GM18868 (cell line): Measurements from ENCODE around the gene ROPN1L.
A peak's percentile ranks its signal among the peaks of the same experiment; 100 is the strongest.
"Not testable (repeated sequence)": the region's sequence is repeated elsewhere in the genome, so short reads cannot be mapped to it uniquely, and the experiment has no call there.

Experiments
- ATAC-seq: cut with Tn5 transposase; IDR thresholded peaks from one replicate; pipeline ENCODE4 v1.9.1; 2021; ENCODE audit warnings: mild to moderate bottlenecking, moderate library complexity; ENCODE audit not compliant: unreplicated experiment

The ROPN1L gene

DNA sequence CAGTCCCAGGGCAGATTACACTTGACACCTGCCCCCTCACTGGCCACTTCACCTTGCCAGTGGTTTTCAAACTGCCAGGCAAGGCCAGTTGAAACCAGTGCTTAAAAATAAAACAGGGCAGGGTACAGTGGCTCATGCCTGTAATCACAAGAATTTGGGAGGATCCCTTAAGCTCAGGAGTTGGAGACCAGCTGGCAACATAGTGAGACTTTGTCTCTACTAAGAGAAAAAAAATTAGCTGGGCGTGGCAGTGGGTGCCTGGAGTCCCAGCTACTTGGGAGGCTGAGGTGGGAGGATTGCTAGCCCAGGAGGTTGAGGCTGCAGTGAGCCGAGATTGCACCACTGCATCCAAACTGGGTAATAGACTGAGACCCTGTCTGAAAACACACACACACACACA, 58.1 kb downstream of the ROPN1L start:
- no peak for ATAC-seq

DNA sequence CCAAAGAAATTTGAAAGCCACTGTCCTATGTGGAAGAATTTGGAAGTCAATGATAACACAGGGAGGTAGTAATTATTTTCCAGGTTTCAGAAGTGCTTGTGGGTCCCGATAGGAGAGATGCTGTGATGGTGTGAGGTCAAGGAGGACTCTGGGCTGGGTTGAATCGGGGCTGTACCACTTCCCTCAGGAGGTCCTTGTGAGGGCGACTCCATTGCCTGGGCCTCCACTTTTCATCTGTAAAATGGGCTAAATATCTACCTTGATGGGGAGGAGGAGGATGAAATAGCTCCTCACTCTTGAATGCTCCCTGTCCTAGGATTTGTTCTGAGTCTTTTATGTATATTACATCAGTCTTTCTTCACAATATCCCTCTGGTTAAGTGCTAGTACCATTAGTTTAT, 59.0 kb downstream of the ROPN1L start:
- no peak for ATAC-seq

DNA sequence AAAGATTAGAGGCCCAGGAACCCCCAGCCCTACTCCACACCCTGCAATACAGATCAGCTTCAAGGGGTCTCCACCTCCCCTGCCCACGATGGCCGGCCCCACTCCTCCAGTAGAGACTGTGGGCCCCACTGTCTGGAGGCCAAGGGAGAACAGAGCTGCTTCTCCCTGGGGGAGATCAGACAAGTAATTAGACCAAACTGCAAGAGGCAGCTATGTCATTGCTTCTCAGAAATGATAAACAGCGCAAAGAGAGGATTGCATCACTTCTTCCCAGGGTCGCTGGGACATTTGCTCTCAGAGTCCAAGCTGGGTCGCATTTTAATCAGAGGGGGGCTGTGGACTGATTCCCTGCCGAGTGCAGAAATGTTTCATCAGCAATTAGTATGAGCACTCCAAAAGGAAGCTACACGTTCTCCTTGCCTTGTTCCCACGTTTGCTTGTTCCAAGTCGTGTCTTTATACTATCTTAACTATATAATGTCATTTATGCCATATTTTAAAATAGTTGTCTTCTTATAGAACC, 59.9 kb downstream of the ROPN1L start:
- no peak for ATAC-seq

DNA sequence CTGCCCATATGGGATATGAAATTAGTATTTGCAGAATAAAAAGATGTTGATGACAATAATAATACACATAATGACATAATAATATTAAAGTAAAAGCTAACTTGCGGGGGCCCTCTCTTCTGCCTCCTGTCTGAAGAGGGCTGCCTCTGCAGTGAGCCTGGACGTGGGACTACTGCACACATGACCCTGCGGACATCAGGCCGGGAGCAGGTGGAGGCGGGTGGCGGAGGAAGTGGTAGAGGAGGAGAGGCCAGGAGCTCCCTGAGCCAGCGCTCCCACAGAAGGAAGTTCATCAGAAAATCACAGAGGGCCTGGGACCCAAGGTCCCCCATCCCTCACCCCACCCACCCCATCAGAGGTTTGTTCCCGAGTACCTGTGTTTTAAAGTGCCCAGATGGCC, 60.5 kb downstream of the ROPN1L start:
- no peak for ATAC-seq

DNA sequence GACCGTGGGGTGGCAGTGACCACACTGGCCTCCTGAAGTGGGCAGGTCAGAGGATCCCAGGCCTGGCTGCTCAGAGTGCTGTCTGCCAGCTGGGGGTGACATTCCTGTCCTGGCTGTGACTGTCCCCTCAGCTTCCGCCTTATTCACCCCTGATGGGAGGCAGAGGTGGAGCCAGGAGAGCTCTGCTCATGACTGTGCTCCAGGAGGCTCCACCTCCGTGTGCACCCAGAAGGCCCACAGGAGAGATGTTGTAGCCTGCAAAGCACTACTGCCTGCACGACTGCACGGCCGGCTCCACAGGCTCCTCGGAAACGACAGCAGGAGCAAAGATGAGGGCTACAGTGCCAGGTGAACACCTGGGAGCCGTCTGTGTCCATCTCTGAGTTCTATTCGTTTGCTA, 60.9 kb downstream of the ROPN1L start:
- no peak for ATAC-seq

DNA sequence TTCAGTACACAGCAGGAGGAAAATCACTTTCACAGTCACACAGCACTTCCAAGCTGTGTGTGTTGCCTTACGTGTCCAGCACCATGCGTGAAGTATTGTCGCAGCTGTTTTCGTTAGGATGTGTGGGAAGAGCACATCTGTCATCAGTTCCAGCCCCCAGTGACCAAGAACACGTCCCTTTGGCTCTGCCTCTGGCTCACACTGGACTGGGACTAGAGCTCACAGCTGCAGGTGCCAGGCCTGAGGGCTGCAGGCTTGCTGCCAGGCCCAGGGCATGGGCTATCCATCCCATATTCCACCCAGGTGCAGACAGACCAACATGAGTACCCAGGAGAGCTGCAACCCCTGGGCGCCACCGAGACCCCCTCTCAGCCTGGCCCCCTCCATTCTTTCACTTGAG, 61.6 kb downstream of the ROPN1L start:
- ATAC-seq, result no peak

DNA sequence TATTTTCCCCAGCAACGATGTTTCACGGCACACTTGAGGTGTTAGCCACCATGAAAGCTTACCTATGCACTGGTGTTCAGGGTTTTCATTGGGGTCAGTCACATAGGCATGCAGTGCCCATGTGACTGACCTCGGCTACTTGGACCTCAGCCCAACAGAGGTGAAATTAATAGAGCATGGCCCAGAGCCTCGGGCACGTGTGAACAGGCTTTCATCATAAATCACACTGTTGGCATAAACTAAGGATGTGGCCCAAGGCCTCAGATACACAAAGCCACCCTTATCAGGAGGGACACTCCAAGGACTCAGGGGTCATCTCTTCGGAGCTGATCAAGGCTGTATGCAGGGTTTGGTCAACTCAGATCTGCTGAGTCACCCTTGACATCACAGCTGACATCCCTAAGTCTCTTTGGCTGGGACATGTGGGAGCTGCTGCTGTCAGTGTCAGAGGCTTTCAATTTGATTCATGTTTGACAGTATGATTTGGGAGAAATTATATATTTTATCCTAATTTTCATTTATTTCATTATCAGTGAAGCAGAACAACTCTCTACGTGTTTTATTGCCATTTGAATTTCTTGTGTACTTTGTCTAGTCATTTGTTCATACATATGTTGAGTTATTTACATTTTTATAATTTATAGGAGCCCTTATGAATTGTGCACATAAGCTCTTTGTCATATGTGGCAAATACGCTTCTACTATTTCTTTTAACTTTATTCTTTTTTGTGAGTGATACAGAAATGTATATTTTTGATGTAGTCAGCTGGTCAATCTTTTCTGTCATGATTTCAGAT, 62.5 kb downstream of the ROPN1L start:
- ATAC-seq, result no peak

DNA sequence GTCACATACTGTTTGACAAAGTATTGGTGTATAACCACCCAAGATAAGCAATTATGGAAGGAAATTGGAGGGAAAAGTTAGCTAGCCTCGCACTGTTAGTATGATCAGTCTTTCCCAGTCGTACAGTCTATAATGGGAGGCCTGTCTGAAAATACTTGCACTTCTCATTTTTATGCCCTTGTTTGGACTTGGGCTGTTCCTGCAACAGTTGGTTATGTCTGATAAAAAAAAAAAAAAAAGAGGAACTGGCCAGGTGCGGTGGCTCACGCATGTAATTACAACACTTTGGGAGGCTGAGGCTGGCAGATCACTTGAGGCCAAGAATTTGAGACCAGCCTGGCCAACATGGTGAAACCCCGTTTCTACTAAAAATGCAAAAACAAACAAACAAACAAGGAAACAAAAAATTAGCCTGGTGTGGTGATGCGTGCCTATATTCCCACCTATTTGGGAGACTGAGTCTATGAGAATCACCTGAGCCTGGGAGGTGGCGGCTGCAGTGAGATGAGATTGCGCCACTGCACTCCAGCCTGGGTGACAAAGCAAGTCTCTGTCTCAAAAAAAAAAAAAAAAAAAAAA, 63.9 kb downstream of the ROPN1L start:
- ATAC-seq, result peak; percentile 89

DNA sequence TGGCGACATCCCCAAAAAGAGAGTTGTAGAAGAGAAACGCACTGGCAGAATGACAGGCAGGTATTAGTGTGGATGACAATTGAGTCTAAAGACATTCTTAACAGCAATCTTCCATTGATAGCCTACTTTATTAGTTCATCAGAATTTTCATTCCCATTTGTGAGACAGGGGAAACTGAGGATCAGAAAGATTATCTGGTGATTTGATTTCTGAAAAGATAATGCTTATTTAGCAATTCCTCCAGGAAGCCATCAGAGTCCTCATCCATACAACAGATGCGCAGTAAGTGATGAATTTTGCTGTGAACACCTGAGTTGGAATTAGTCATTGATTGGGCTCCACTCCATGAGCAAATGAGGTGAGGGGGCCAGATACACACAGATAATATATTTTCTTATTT, 64.9 kb downstream of the ROPN1L start:
- ATAC-seq, result no peak

DNA sequence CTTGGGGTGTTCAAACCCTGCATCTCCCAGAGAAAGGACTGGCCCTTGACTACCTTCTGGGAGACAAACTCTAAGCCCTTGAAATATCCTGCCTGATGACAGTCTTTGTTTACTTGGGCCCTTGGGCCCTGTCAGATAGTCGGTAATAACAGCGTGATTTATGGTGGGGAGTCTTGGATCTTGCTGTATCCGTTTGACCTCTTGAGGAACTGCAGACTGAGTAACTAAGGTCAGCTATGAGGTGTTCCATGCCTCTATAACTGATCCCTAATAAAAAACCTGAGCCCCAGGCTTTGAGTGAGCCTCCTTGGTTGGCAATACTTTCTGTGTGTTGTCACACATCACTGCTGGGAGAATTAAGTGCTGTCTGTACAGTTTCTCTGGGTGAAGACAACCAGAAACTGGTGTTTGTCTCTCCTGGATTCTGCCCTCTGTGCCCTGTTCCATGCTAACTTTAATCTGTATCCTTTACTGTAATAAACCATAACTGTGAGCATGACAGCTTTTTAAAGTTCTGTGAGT, 66.0 kb downstream of the ROPN1L start:
- no peak for ATAC-seq

DNA sequence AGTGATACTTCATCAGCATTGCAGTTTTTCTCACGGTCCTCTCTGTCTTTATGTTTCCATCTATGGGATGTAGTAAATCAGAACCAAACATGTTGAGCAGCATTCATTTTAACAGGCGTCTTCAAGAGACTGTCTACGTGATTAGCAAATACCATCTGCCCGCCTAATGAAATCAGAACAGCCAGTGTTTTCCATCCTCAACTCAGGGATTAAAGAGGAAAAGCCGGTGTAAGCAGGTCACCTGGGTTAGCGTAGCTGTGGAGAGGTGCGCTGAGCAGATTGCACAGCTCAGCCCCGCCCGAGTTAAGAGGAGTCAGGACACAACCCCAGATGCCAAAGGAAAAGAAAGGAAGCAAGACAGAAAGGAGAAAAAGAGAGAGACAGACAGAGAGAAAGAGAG, 67.9 kb downstream of the ROPN1L start:
- no peak for ATAC-seq

DNA sequence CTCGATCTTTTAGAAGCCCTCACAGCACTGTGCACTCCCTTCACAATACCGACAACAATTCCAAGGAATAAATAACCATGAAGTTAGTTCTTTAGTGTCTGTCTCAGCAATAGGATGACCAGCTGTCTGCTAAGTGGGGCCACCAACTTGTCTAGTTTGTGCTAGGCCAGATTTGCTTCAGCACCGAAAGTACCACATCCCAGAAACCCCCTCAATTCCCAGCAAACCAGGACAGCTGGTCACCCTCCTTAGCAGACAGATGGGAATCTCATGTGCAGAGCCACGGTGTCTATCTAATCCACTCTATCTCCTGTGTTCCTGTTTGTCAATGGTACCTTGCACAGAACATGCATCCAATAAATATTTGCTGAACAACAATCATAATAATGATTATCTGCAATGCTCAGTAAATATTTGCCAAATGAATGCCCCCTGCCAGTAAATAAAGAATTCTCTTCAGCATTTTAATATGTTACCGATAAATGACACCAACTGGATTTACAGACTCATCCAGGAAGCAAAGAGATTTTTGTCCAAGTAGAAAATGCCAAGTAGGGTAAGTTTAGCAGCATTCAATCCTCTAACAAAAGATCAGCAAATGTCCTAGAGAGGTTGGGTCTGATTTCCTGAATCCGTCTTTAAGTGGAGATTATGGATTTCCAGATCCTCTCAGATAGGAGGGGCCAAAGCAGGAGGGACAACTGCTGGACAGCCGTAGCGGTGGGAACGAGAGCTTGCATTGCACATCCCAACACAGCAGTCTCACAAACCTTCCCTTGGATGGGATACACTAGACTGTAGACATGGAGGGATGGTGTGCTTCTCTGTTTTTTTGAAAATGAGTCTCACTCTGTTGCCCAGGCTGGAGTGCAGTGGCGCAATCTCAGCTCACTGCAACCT, 70.3 kb downstream of the ROPN1L start:
- ATAC-seq, result no peak

DNA sequence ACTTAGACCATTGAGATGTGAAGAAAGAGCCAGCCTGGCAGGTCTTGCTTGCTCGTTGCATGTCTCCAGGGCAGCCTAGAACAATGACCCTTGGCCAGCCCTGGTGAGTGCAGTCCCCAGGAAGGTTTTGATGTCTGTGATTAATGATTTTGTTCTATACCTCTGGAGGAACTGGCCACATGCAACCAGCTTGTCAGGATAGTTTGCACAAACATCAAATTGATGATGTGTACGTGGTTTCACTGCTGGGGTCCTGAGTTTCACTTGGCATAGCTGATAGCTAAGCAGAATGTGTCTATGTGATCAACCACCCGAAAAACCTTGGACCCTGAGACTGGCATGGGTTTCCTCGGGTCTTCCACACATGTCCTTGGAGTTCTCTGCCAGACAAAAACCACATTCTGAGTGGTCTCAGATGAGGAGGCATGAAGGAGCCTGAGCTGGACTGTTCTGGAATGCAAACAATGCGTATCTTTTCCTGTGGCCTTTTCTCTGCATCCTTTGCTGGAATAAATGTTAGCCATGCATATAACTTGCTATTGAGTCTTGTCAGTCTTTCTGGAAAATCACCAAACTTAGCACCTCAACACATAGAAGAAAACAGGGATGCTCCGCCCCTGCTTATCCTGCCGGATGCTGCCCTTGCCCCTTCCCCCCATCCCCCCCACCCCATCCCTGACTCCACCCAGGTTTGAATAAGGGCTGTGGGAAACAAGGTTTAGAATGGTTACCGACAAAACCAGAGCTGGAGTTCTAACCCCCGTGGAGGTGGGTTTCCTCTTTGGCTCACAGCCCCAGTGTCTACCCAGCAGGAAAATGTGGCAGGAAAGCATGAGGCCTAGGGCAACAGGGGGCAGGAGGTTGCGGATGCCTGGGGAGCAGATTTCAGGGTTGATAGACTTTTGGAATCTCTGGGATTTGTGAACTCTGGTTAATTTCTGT, 72.1 kb downstream of the ROPN1L start:
- no peak for ATAC-seq

DNA sequence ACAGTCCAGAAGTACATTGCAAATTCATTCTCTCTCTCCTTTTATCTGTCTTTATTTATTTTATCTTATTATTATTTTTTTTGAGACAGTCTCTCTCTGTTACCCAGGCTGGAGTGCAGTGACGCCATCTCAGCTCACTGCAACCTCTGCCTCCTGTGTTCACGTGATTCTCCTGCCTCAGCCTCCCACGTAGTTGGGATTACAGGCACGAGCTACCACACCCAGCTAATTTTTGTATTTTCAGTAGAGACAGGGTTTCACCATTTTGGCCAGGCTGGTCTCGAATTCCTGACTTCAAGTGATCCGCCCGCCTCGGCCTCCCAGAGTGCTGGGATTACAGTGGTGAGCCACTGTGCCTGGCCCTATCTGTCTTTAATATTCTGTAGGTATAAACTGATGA, 72.9 kb downstream of the ROPN1L start:
- not testable (repeated sequence) for ATAC-seq
